ENCODE data around the gene TNS3.
A peak's percentile ranks its signal among the peaks of the same experiment; 100 is the strongest.
"Not testable (repeated sequence)": the region's sequence is repeated elsewhere in the genome, so short reads cannot be mapped to it uniquely, and the experiment has no call there.

Gene TNS3

GRCh38 chr7:47280114-47280513, 301.8 kb downstream of the TNS3 start:
- Histone ChIP-seq H3K4me3 (no peak overlapping the region), H3K27ac (no peak overlapping the region)

GRCh38 chr7:47278043-47278442, 303.9 kb downstream of the TNS3 start:
- H3K27ac ChIP-seq = no peak overlapping the region
- H3K4me3 ChIP-seq = no peak overlapping the region

- Histone ChIP-seq H3K27ac (no peak overlapping the region), H3K4me3 (no peak overlapping the region)
Observed at GRCh38 chr7:47277321-47277781, 304.6 kb downstream of the TNS3 start.

DNA sequence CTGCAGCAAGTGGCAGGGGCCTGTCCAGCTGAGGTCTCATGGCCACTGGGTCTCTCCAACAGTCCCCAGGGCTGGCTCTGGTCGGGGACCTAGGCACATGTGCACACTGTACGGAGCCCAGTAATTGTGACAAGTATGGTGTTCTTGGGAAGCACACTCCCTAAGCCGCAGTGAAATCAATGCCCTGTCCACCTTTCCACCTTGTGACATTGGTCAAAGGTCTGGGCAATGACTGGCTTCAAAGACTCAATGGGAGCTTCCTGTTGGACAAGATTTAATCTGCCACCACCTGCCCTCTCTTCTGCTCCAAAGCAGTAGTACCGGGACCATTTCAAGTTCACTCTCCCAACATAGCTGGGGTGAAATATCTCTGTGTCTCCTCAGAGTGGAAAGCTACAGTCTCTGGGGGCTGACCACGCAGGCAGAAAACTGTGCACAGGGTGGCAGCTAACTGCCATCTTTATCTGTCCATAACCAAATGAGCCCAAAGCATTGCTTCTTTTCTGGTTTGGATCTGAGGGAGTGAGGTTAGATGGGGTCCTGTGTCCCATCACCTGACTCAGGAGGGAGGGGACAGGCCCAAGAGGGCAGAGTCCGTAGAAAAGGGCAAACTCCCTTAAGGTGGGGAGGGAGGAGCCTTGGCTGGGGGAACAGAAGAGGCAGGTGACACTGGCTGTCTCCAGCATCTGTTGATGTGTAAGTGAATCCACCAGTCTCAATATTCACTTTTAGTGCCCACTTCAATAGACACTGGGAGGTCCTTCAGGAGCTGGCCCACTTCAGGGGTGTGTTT, 307.7 kb downstream of the TNS3 start:
- H3K27ac ChIP-seq = no peak overlapping the region

DNA sequence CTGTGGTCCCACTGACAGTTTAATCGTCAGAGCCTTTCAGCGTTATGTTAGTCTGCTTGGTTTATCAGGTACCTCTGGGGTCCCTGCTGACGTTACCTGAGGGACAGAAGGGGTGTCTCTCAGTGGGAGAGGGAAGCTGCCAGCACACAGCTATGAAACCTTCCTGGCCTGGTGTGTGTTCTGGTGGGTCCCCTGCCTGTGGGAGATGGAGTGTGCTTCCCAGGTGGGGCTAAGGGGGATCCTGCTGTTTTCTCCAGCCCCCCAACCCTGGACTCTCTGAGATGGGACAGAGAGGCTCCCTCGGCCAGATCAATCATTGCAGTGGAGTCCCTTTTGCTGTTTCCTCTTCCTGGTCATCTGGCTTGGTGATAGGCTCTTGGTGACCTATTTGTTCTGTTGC, 308.8 kb downstream of the TNS3 start:
- H3K4me3 ChIP-seq = no peak overlapping the region
- H3K27ac ChIP-seq = no peak overlapping the region

More for the DNA sequence above, 307.7 kb downstream of the TNS3 start:
- H3K4me3 ChIP-seq = no peak overlapping the region

DNA sequence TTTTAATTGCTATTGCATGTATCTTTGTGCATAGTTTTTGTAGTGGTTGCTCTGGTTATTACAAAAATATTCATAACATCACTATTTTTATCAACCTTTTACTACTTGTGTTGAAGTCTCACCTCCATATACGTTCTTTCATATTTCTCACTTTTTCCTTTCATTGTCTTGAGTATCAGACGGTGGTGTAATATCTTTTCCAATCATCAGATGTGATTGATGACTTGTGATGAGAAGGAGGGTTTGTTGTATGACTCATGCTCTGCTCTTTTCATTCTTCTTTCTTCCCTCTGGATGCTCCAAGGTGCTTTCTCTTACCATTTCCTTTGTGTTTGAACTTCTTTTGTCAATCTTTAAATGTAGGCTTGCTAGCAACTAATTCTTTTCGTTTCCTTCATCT, 310.2 kb downstream of the TNS3 start:
- Histone ChIP-seq H3K4me3 (no peak overlapping the region), H3K27ac (no peak overlapping the region)

GRCh38 chr7:47268851-47269836, 312.8 kb downstream of the TNS3 start:
- Histone ChIP-seq H3K4me3 (no peak overlapping the region), H3K27ac (no peak overlapping the region)

GRCh38 chr7:47267346-47267745, 314.6 kb downstream of the TNS3 start:
- no peak overlapping the region for H3K27ac ChIP-seq

GRCh38 chr7:47266799-47267198, 315.1 kb downstream of the TNS3 start:
- no peak overlapping the region for H3K27ac ChIP-seq
- no peak overlapping the region for H3K4me3 ChIP-seq

More at GRCh38 chr7:47267346-47267745, 314.6 kb downstream of the TNS3 start:
- H3K4me3 ChIP-seq = no peak overlapping the region

DNA sequence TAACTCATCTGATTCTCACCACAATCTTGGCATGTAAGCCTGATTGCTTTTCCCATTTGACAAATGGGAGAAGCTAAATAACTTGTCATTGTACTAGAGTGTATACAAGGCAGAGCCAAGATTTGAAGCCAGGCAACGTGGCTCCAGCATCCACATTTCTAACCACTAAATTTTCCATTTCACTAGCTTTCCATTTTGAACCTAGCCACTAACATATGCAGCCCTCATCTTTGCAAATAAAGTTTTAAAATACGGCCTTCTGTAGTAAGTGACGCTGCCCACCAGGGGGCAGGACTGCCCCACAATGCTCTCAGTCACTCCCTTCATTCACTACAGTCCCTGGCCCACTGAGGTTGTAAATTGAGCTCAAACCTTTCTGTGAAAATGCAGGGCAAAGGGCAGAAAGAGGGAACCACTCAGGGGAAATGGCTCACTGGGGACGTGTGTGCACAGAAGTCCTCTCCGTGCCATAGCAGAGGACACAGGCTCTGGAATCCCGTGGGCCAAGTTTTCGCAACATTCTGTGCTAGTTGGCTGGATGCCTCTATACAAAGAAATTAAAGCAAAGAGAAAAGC, 315.7 kb downstream of the TNS3 start:
- Histone ChIP-seq H3K4me3 (no peak overlapping the region), H3K27ac (no peak overlapping the region)

DNA sequence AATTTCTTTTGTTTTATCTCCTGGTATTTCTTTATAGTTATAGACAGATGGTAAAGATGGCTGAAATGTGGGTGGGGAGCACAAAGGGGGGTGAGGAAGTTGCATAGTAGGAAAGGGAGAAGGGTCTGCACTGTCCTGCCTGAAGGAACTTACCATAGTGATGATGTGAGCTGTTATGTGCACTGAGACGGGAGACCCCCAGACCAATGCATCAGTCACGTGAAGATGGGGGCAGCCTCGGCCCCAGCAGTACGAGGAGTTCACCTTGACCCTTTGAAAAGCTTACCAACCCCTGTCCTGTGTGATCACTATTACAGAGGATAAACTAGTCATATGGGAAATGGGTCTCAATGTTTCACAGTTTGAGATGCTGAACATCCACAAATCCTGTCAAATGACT, 316.3 kb downstream of the TNS3 start:
- H3K27ac ChIP-seq = no peak overlapping the region
- H3K4me3 ChIP-seq = no peak overlapping the region

- H3K4me3 ChIP-seq = no peak overlapping the region
- H3K27ac ChIP-seq = no peak overlapping the region
Observed at GRCh38 chr7:47264021-47264651, 317.8 kb downstream of the TNS3 start.

GRCh38 chr7:47262881-47263280, 319.0 kb downstream of the TNS3 start:
- Histone ChIP-seq H3K4me3 (no peak overlapping the region), H3K27ac (no peak overlapping the region)

- not testable (repeated sequence) for H3K27ac ChIP-seq, H3K4me3 ChIP-seq
Observed at GRCh38 chr7:47262160-47262559, 319.8 kb downstream of the TNS3 start.

GRCh38 chr7:47260270-47260669, 321.6 kb downstream of the TNS3 start:
- Histone ChIP-seq H3K4me3 (no peak overlapping the region), H3K27ac (no peak overlapping the region)

GRCh38 chr7:47259682-47260081, 322.2 kb downstream of the TNS3 start:
- no peak overlapping the region for H3K27ac ChIP-seq

GRCh38 chr7:47258798-47259197, 323.1 kb downstream of the TNS3 start:
- H3K4me3 ChIP-seq = no peak overlapping the region
- H3K27ac ChIP-seq = no peak overlapping the region

More at GRCh38 chr7:47259682-47260081, 322.2 kb downstream of the TNS3 start:
- H3K4me3 ChIP-seq = no peak overlapping the region

DNA sequence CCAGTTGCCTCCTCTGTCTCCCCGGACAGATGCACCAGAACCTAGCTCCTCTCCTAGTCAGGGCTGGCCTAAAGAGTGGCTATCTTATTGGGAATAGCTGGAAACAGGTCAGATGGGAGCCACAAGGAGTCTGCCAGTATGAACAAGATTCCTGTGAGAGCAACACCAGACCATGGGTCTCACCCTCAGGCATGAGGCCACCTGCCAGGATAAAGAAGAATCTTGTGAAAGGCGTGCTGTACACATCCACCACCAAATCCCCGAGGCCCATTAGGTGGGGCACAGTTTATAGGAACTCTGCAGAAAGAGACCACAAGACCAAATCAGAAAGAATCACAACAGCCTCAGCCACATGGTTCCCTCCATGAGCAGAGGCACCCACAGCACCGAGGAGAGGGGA, 325.9 kb downstream of the TNS3 start:
- H3K4me3 ChIP-seq = no peak overlapping the region
- H3K27ac ChIP-seq = no peak overlapping the region

DNA sequence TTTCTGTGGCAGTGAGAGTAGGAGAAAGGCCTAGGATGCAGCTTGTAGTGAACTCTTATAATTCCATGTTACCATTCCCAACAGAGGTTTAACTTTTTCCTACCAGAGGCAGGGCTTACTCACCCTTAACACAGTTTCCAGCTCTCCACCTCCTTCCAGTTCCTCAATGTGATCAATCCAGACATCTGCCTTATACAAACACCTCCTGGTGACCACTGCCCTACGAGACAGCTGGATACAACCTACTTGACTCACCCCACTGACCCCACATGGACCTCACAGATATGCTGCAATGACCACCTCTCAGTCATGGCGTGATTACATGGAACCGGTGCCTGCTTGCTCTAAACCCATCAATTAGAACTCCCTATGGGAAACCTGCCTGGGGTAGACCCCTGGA, 326.5 kb downstream of the TNS3 start:
- H3K4me3 ChIP-seq = no peak overlapping the region
- no peak overlapping the region for H3K27ac ChIP-seq

DNA sequence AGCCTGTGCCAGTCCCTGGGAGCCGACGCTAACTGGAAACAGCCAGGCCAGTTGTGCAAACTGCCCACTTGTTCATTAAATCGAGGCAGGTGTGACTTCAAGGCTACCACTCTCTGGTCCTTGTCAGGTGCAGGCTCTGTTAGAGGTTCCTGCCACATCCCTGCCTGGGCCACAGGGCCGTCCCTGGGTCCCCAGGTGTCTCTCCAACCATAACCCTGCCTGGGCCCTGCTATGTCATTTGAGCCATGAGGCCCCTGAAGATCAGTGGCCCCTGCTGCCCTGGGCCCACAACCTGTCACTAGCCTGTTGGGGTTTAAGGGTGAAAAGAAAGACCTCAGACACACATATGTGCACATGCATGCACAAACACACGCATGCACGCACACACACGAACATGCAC, 326.9 kb downstream of the TNS3 start:
- Histone ChIP-seq H3K4me3 (no peak overlapping the region), H3K27ac (peak overlapping the region in 2 of 21 experiments; percentile 82 to 84)

Data from skin epidermis (tissue), 12 donors.